GM06990 (cell line): ENCODE data around the gene ADGRD1.

Source experiments
- DNase-seq: peaks from one replicate; pipeline ENCODE4 v3.0.0-alpha.2; 2011; ENCODE audit not compliant: insufficient read length; ENCODE audit errors: extremely low read depth
- H3K27me3 ChIP-seq: replicated peaks from 2 replicates; pipeline ENCODE4 v1.6.0; 2011; ENCODE audit warnings: low read length; ENCODE audit not compliant: control insufficient read depth, insufficient read depth
- H3K36me3 ChIP-seq: 2 replicates; pipeline ENCODE4 v1.5.1; 2011; ENCODE audit warnings: low read length; ENCODE audit not compliant: control insufficient read depth, insufficient read depth
- H3K4me3 ChIP-seq: replicated peaks from 2 replicates; pipeline ENCODE4 v1.5.1; 2011; ENCODE audit warnings: low read depth, mild to moderate bottlenecking, control low read depth, low read length
- TF ChIP-seq, protein P1 (sequence below): IDR thresholded peaks from 2 replicates; pipeline ENCODE4 v1.5.1; 2011; ENCODE audit warnings: low read length, control low read depth, mild to moderate bottlenecking, inconsistent platforms; ENCODE audit not compliant: insufficient read depth, poor library complexity, severe bottlenecking

ADGRD1 gene

GRCh38 chr12:131045705-131046460 is 92.2 kb downstream of the ADGRD1 start:
- TF ChIP-seq, protein P1, sequence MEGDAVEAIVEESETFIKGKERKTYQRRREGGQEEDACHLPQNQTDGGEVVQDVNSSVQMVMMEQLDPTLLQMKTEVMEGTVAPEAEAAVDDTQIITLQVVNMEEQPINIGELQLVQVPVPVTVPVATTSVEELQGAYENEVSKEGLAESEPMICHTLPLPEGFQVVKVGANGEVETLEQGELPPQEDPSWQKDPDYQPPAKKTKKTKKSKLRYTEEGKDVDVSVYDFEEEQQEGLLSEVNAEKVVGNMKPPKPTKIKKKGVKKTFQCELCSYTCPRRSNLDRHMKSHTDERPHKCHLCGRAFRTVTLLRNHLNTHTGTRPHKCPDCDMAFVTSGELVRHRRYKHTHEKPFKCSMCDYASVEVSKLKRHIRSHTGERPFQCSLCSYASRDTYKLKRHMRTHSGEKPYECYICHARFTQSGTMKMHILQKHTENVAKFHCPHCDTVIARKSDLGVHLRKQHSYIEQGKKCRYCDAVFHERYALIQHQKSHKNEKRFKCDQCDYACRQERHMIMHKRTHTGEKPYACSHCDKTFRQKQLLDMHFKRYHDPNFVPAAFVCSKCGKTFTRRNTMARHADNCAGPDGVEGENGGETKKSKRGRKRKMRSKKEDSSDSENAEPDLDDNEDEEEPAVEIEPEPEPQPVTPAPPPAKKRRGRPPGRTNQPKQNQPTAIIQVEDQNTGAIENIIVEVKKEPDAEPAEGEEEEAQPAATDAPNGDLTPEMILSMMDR: no peak
- no peaks in the 10 kb centered on the region for H3K27me3 ChIP-seq
- no peaks in the 10 kb centered on the region for H3K36me3 ChIP-seq
- no peak overlapping the region for H3K4me3 ChIP-seq
- DNase-seq: no peak

- TF ChIP-seq, protein P1: peak; percentile 16
- no peak for DNase-seq
- no peak overlapping the region for H3K4me3 ChIP-seq
- no peaks in the 10 kb centered on the region for H3K36me3 ChIP-seq
- no peaks in the 10 kb centered on the region for H3K27me3 ChIP-seq
Observed at GRCh38 chr12:131046813-131047788, 93.4 kb downstream of the ADGRD1 start.

GRCh38 chr12:131047789-131048610 is 94.3 kb downstream of the ADGRD1 start:
- no peaks in the 10 kb centered on the region for H3K36me3 ChIP-seq
- DNase-seq: no peak
- no peaks in the 10 kb centered on the region for H3K27me3 ChIP-seq
- TF ChIP-seq, protein P1: no peak
- no peak overlapping the region for H3K4me3 ChIP-seq

- no peak for DNase-seq
- TF ChIP-seq, protein P1: no peak
- H3K4me3 ChIP-seq: no peak overlapping the region
- no peaks in the 10 kb centered on the region for H3K27me3 ChIP-seq
- H3K36me3 ChIP-seq: no peaks in the 10 kb centered on the region
Observed at GRCh38 chr12:131048611-131048990, 94.9 kb downstream of the ADGRD1 start.

DNA sequence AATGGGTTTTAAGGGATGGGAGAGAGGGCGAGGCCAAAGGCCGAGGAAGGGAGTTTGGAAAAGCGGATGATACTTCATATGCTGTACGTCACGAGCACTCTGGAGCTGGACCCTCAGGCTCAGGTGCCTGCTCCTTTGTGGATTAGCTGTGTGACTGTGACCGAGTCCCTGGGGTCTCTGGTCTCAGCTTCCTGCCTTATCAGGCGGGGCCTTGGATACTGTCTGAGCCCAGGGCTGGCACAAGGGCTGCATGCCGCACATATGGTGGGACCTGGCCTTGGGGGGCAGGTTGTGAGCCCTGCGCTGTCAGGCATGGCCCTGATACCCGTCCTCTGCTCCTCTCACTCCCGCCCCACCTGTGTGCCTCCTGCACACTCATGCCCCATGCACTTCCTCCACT is 95.3 kb downstream of the ADGRD1 start:
- Histone ChIP-seq H3K4me3 (no peak overlapping the region), H3K27me3 (no peaks in the 10 kb centered on the region), H3K36me3 (no peaks in the 10 kb centered on the region)
- no peak for DNase-seq
- TF ChIP-seq, protein P1: no peak
